Activated naive CD4-positive, alpha-beta T cell treated with anti-CD3 and anti-CD28 coated beads for 36 hours (primary cell): ENCODE measurements around the gene RNF152. TPM values are rescaled to one million over a fixed set of nuclear protein-coding genes. Genes with fewer than 3 reads are reported as not detected.

ENCODE experiments used
- CTCF ChIA-PET: fragments of 350-600 bp; sonication (Branson Sonifier 250); formaldehyde crosslinking; loops from one replicate; lab custom pipeline; 2021; ENCODE audit warnings: antibody characterized with exemption; lab: Charles Lee
- DNase-seq: peaks from one replicate; pipeline ENCODE4 v3.0.0-alpha.2; 2020
- H3K27ac Mint-ChIP-seq: one replicate; pipeline ENCODE4 v1.8.0; 2021; ENCODE audit warnings: mild to moderate bottlenecking, mixed read lengths
- H3K27me3 Mint-ChIP-seq: one replicate; pipeline ENCODE4 v1.8.0; 2021; ENCODE audit warnings: low read depth, mixed read lengths
- H3K36me3 Mint-ChIP-seq: one replicate; pipeline ENCODE4 v1.8.0; 2021; ENCODE audit warnings: low read depth, mixed read lengths
- H3K4me1 Mint-ChIP-seq: one replicate; pipeline ENCODE4 v1.8.0; 2021; ENCODE audit warnings: low read depth, mixed read lengths
- H3K4me3 Mint-ChIP-seq: one replicate; pipeline ENCODE4 v1.8.0; 2021; ENCODE audit warnings: mild to moderate bottlenecking, moderate library complexity, mixed read lengths
- H3K9me3 Mint-ChIP-seq: one replicate; pipeline ENCODE4 v1.8.0; 2021; ENCODE audit warnings: mixed read lengths
- intact Hi-C: fragments of 100-400 bp; cut with micrococcal nuclease; formaldehyde crosslinking; loops from one replicate; pipeline ENCODE4 v1.15.1; 2023
- total RNA-seq, 2 experiments: library from RNA; stranded (reverse); gene quantifications; one replicate each; pipeline ENCODE4 v1.2.3, GENCODE V29; 2021

The RNF152 gene
- total RNA-seq, 2 experiments from 2014 or later, result 0.10 to 0.17 TPM

DNA sequence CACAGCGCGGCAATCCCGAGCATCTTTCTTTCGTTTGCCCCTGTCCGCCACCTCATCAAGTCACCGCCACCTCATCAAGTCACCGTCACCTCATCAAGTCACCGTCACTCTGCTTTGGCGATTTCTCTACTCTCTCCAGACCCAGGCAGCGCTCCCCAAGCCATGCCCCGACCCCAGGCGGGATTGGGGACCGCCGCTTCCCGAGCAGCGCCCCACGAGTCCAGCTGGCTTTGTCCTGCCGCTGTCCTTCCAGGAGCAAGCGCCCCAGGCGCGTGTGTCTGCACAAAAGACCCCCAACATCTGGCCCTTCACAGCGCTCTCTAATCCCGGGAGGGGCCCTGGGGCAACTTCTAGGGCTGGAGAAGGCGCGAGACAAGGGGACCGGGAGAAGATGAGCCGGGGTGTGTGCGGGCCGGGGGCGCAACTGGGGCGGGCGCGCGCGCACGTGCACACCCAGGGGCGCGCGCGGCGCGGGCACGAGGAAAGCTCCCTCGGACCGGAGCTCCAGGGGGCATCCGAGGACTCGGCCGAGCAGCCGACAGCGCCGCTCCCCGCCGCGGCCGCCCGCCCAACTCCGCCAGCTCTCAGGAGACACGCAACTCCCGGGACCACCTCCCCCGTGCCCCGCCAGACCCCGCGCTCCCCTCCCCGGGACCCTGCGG lies 633 bp upstream of the RNF152 start:
- Mint-ChIP-seq H3K27me3 (peaks cover 28% of the 10 kb centered on the region), H3K36me3 (no peaks in the 10 kb centered on the region), H3K4me1 (peaks cover 6% of the 10 kb centered on the region), H3K27ac (no peak overlapping the region), H3K9me3 (no peaks in the 10 kb centered on the region), H3K4me3 (peak overlapping the region; percentile 75)
- peak; percentile 58 for DNase-seq
- CTCF ChIA-PET, result interaction anchor here (0.6 to 0.9 kb wide), 3 partner anchors 32 to 389 kb away, joined by 3 to 5 read pairs (median 4); no protein-coding TSS in a partner anchor
- intact Hi-C loops, result loop anchor here (5.0 to 10.0 kb wide), 2 partner anchors 131 to 1909 kb away; no protein-coding TSS in a partner anchor

DNA sequence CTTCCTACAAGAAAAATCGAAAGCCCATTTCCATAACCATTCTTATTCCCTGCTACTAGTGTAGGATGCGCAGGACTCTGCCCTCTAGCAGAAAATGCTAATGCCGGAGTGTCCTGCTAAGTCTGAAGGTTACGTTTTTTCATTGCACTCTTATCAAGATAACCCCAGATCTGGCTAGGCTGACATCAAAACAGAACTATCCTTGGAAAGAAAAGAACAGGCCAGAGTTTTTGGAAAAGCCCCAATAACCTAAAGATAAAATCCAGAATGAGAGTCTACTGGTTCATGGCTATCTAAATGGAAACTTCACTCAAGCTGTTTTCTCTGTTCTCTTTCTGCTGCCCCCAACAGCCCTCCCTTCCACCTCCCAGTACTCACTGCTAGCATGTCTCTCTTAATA lies 913 bp downstream of the RNF152 start:
- Mint-ChIP-seq H3K27ac (no peak overlapping the region), H3K4me3 (no peak overlapping the region), H3K27me3 (peaks cover 25% of the 10 kb centered on the region), H3K9me3 (no peaks in the 10 kb centered on the region), H3K36me3 (no peaks in the 10 kb centered on the region), H3K4me1 (peaks cover 6% of the 10 kb centered on the region)
- DNase-seq, result no peak
- intact Hi-C loops, result loop anchor here (5.0 to 10.0 kb wide), 2 partner anchors 130 to 1907 kb away; no protein-coding TSS in a partner anchor
- CTCF ChIA-PET, result no interaction called here

DNA sequence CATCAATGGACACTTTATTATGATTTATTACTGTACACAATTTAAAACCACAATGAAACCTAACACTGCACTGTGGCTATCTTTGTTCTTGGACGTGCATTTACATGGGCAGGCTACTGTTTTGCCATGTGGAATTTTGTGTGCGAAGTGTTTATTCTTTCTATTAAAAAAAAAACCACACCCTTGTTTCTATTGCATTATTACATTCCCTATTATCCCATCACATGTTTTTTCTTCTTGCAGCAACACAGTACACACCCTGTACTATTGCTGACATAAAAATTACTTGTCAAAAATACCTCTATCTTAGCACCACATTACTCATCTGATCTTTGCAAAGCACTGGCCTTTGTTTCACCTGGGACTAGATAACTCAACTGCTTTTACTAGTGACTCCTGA lies 1.5 kb downstream of the RNF152 start:
- Mint-ChIP-seq H3K36me3 (no peaks in the 10 kb centered on the region), H3K27ac (no peak overlapping the region), H3K4me1 (peaks cover 6% of the 10 kb centered on the region), H3K4me3 (no peak overlapping the region), H3K9me3 (no peaks in the 10 kb centered on the region), H3K27me3 (peaks cover 21% of the 10 kb centered on the region)
- CTCF ChIA-PET, result interaction anchor here (1.0 kb wide), 1 partner anchor 58 kb away, joined by 3 read pairs; no protein-coding TSS in a partner anchor
- intact Hi-C loops, result loop anchor here (5.0 to 10.0 kb wide), 2 partner anchors 129 to 1906 kb away; no protein-coding TSS in a partner anchor
- DNase-seq, result no peak

DNA sequence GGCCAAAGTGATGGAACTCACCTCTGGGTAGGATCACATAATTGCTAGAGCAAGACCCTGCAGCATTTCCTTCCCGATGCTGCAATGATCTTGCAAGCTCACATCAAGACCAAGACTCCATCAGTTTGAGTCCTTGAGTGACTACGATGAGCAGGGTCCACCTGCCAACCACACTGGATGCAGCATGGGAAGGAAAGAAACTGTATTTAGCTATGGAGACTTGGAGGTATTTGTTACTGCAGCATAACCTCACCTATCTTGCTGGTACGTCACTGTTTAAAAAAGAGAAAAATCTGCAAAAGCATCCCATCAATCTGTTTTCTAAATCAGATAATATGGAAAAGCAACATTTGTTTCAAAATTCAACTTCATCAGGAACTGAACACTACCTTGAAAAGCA lies 2.5 kb downstream of the RNF152 start:
- H3K4me1 Mint-ChIP-seq, result peaks cover 6% of the 10 kb centered on the region
- H3K27ac Mint-ChIP-seq, result no peak overlapping the region
- DNase-seq, result no peak
- no peak overlapping the region for H3K4me3 Mint-ChIP-seq
- H3K36me3 Mint-ChIP-seq, result no peaks in the 10 kb centered on the region
- peaks cover 24% of the 10 kb centered on the region for H3K27me3 Mint-ChIP-seq
- no peaks in the 10 kb centered on the region for H3K9me3 Mint-ChIP-seq
- intact Hi-C loops, result loop anchor here (5.0 to 10.0 kb wide), 2 partner anchors 128 to 1906 kb away; no protein-coding TSS in a partner anchor
- CTCF ChIA-PET, result interaction anchor here (0.6 to 2.0 kb wide), 4 partner anchors 14 to 254 kb away, joined by 3 to 6 read pairs (median 3); no protein-coding TSS in a partner anchor

DNA sequence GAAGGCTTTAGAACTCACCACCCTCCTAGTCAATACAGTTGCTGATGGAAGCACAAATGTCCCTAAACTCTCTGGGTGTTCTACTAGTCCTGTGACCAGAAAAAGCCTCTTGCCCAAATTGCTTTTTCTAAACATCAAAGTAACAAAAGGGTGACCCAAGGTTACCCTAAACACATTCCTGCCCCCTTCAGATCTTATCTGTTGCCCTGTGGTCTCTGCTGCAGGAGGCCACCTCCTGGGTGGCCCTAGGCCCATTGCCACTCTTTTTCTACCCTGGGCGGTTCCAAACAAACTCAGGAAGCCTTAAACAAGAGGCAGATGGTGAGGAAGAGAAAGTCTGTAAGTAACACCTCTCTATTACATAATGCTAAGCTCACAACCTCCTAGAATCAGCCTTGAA lies 3.3 kb downstream of the RNF152 start:
- CTCF ChIA-PET, result interaction anchor here (2.0 kb wide), 1 partner anchor 253 kb away, joined by 6 read pairs; no protein-coding TSS in a partner anchor
- peaks cover 4% of the 10 kb centered on the region for H3K4me1 Mint-ChIP-seq
- no peak overlapping the region for H3K4me3 Mint-ChIP-seq
- no peaks in the 10 kb centered on the region for H3K36me3 Mint-ChIP-seq
- H3K9me3 Mint-ChIP-seq, result no peaks in the 10 kb centered on the region
- no peak for DNase-seq
- no peak overlapping the region for H3K27ac Mint-ChIP-seq
- peaks cover 20% of the 10 kb centered on the region for H3K27me3 Mint-ChIP-seq
- intact Hi-C loops, result no loop called here

DNA sequence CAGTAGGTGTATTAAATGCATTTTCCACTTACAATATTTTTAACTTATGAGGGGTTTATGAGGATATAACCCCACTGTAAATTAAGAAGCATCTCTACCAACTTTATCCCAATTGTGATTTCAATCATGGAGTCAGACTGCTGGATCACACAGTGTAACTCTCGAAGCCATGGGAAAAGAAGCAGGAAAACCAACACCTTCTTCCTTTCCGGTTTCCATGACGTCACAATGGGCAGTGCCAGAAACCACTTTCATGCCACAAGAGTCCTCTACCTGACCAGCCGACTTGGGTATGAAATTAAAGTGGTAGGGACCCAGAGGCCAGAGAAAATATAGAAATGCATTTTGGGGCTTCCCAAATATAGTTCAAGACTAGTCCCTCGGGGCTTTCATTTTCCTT lies 4.2 kb downstream of the RNF152 start:
- H3K36me3 Mint-ChIP-seq, result no peaks in the 10 kb centered on the region
- H3K27me3 Mint-ChIP-seq, result peaks cover 20% of the 10 kb centered on the region
- no peaks in the 10 kb centered on the region for H3K9me3 Mint-ChIP-seq
- CTCF ChIA-PET, result interaction anchor here (1.0 kb wide), 1 partner anchor 12 kb away, joined by 3 read pairs; no protein-coding TSS in a partner anchor
- H3K27ac Mint-ChIP-seq, result no peak overlapping the region
- no peak for DNase-seq
- peaks cover 4% of the 10 kb centered on the region for H3K4me1 Mint-ChIP-seq
- no peak overlapping the region for H3K4me3 Mint-ChIP-seq
- intact Hi-C loops, result no loop called here

DNA sequence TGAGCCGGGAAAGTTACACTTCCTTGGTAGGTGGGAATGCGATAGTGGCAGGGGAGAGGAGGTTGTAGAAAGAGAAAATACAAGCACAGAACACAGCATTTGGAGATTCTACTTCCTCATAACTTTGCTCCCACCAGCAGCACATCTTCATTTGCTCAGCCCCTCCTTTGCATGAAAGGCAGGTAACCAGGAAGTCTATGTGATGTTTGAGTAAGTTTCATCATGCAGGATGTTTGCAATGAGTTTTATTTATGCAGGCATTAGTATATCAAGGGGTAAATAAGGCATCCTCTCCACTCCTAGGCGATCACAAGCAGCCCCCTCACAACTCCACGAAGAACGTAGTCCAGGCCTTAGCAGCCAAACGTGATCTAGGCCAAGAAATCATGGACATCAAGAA lies 5.0 kb downstream of the RNF152 start:
- H3K9me3 Mint-ChIP-seq, result no peaks in the 10 kb centered on the region
- DNase-seq, result no peak
- H3K4me1 Mint-ChIP-seq, result no peaks in the 10 kb centered on the region
- intact Hi-C loops, result no loop called here
- peaks cover 16% of the 10 kb centered on the region for H3K27me3 Mint-ChIP-seq
- CTCF ChIA-PET, result interaction anchor here (0.6 to 1.0 kb wide), 2 partner anchors 13 kb away, joined by 3 read pairs; no protein-coding TSS in a partner anchor
- no peak overlapping the region for H3K27ac Mint-ChIP-seq
- no peak overlapping the region for H3K4me3 Mint-ChIP-seq
- no peaks in the 10 kb centered on the region for H3K36me3 Mint-ChIP-seq

DNA sequence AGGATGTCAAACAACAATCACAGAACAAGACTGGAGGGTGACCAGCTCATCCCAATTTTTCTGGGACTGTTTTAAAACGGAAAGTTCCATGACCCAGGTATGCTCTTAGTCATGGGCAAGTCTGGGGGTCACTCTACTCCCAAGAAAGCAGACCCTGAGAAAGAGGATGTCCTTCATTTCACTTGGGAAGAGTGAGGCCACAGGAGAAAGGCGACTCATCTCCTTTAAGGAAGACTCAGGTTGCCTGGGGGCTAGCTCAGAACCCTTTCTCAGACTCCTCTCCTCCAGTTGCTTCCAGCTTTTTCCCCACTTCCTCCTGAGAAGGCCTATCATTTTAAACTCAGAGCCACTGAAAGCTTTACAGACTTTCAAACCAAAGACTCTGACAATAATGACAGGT lies 9.3 kb downstream of the RNF152 start:
- H3K27me3 Mint-ChIP-seq, result peaks cover 6% of the 10 kb centered on the region
- intact Hi-C loops, result no loop called here
- H3K4me3 Mint-ChIP-seq, result no peak overlapping the region
- no peaks in the 10 kb centered on the region for H3K36me3 Mint-ChIP-seq
- no peaks in the 10 kb centered on the region for H3K4me1 Mint-ChIP-seq
- no peak overlapping the region for H3K27ac Mint-ChIP-seq
- CTCF ChIA-PET, result interaction anchor here (1.0 kb wide), 1 partner anchor 201 kb away, joined by 3 read pairs; no protein-coding TSS in a partner anchor
- no peaks in the 10 kb centered on the region for H3K9me3 Mint-ChIP-seq
- DNase-seq, result no peak

DNA sequence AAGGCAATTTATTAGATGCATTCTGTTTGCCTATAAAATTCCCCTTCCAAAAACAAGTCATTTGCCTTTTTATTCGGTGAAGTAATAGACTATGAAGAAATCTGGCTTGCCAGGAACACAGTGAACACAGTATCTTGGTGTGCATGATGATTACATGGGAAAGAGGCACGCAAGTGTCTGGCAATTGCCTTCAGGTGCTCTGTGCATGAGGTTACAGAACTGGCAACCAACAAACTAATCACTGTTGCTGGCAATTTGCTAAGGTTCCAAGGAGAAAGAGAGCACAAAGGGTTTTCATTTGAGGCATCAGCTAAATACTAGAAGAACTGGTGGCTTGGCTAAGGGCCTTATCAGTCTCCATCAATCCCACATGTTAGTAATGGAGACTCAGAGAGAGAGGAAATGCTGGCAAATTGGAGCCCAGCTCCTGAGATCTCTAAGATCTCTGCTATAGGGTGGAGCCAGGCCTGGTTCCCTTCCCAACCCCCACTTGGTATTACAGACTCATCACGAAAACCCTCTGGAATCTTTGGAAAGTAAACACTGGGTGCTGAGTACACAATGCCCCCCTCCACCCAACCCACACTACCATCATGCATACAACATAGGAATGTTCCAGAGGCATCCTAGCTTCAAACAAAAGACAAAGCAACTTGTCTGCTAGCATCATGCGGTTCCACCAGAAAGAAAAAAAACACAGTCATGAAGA lies 10.4 kb downstream of the RNF152 start:
- no peaks in the 10 kb centered on the region for H3K9me3 Mint-ChIP-seq

DNA sequence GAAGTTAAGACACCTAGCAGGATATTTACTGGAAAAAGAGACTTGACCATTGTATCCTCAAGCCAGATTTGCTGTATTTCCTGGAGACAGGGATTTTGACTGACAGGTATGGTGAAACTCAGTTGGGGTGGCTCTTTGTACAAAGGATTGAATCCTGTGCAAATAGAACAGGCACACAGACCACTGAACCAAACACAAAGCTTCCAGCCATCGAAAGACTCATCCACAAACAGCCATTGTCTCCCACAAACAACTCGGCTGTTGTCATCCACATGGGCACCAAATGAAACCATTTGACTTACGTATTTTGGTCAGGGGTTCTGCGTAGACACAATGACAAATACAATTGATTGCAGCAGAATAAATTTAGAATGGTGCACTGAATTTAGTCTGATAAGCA lies 15.9 kb downstream of the RNF152 start:
- H3K4me1 Mint-ChIP-seq, result no peaks in the 10 kb centered on the region
- intact Hi-C loops, result no loop called here
- CTCF ChIA-PET, result no interaction called here

More for the DNA sequence above, 10.4 kb downstream of the RNF152 start:
- peaks cover 6% of the 10 kb centered on the region for H3K27me3 Mint-ChIP-seq
- no peak for DNase-seq
- no peaks in the 10 kb centered on the region for H3K36me3 Mint-ChIP-seq
- H3K4me3 Mint-ChIP-seq, result no peak overlapping the region
- no peaks in the 10 kb centered on the region for H3K4me1 Mint-ChIP-seq
- no peak overlapping the region for H3K27ac Mint-ChIP-seq
- intact Hi-C loops, result no loop called here
- CTCF ChIA-PET, result no interaction called here

DNA sequence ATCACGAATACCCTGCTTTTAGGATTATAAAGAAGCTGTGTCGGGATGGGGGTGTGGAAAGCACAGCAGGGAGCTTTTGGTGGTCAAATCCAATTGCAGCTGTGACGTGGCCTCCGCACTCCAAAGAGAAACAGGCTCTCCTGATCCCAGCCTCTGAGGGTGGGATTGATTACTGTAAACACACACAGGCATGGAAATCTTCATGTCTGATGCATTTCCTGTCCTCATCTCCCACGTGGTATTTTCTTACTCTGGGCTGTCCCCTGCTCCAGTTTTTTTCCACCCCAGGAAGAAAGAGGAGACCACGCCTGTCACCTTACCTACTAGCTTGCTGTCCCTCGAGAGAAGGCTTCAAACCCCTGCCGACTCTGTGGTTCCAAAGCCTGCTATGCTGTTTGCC lies 22.7 kb downstream of the RNF152 start:
- H3K36me3 Mint-ChIP-seq, result no peaks in the 10 kb centered on the region
- H3K27ac Mint-ChIP-seq, result no peak overlapping the region
- intact Hi-C loops, result no loop called here
- H3K27me3 Mint-ChIP-seq, result no peaks in the 10 kb centered on the region
- no peaks in the 10 kb centered on the region for H3K9me3 Mint-ChIP-seq
- H3K4me1 Mint-ChIP-seq, result no peaks in the 10 kb centered on the region
- no peak for DNase-seq
- H3K4me3 Mint-ChIP-seq, result no peak overlapping the region
- CTCF ChIA-PET, result no interaction called here

More for the DNA sequence above, 15.9 kb downstream of the RNF152 start:
- Mint-ChIP-seq H3K27ac (no peak overlapping the region), H3K36me3 (no peaks in the 10 kb centered on the region), H3K4me3 (no peak overlapping the region), H3K27me3 (peaks cover 3% of the 10 kb centered on the region), H3K9me3 (no peaks in the 10 kb centered on the region)
- DNase-seq, result no peak

DNA sequence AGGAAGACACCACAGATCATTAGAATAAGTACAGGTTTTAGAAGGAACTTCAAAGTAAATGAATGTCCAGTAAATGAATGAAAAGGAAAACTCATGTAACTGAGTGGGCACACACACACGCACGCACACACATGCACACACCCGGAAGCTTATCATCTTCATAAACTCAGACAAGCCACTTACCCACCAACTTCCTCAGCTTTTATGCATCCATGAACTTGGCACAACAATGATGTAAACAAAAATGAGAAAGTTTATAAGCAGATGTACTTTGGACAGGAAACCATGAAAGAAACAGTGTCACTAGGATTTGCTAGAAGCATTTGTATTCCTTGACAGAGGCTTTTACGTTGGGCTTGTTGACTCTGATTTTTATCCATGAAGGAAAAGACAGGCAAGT lies 23.2 kb downstream of the RNF152 start:
- intact Hi-C loops, result no loop called here
- H3K27ac Mint-ChIP-seq, result no peak overlapping the region
- no peak overlapping the region for H3K4me3 Mint-ChIP-seq
- no peaks in the 10 kb centered on the region for H3K4me1 Mint-ChIP-seq
- CTCF ChIA-PET, result no interaction called here
- no peaks in the 10 kb centered on the region for H3K9me3 Mint-ChIP-seq
- no peak for DNase-seq
- no peaks in the 10 kb centered on the region for H3K36me3 Mint-ChIP-seq
- no peaks in the 10 kb centered on the region for H3K27me3 Mint-ChIP-seq
